K562 (cell line): ENCODE results near the gene CAMK2G. TPM values are rescaled to one million over a fixed set of nuclear protein-coding genes. Genes with fewer than 3 reads are reported as not detected.

Source experiments
- ATAC-seq: fragments of 200-7000 bp; cut with Tn5 transposase; 3 replicates; pipeline ENCODE4 v1.9.1; 2020; ENCODE audit warnings: moderate library complexity
- BruUV-seq: library from RNA; stranded (reverse); fragments of 400-500 nt; replicated peaks from 2 replicates; lab custom pipeline; 2021; lab: Mats Ljungman, UMichigan
- CTCF ChIA-PET: fragments of 300-600 bp; formaldehyde crosslinking; extraction: SDS; loops from one replicate; lab custom pipeline; 2021; ENCODE audit warnings: low intra/inter-chr PET ratio; lab: Yijun Ruan, JAX
- POLR2A ChIA-PET: fragments of 300-600, 350-650 bp; sonication (Branson Sonifier 250); formaldehyde crosslinking; extraction: SDS; loops from one replicate; lab custom pipeline; 2021; ENCODE audit warnings: antibody characterized with exemption, inconsistent platforms; lab: Yijun Ruan, JAX
- DNase-seq, 4 experiments: peaks; one replicate each; pipeline versions ENCODE4 v3.0.0 to v3.0.0-alpha.2; 2011 to 2018; ENCODE audit warnings: low spot score in 3 of 4, mixed read lengths in 3 of 4; ENCODE audit errors: extremely low read depth in 1 of 4
- FAIRE-seq: peaks from 2 replicates; lab custom pipeline; 2011; peaks lifted over from hg19 to GRCh38; lab: Jason Lieb, UNC
- H2AFZ ChIP-seq: 2 replicates; pipeline ENCODE4 v1.6.0; 2011; ENCODE audit warnings: low read depth, low read length, control low read depth, inconsistent platforms
- H3K27ac ChIP-seq: fragments of 200-600 bp; 3 replicates; pipeline ENCODE4 v1.8.0; 2011; ENCODE audit warnings: low read depth, mild to moderate bottlenecking, control low read depth, inconsistent platforms, low read length, moderate library complexity, mixed read lengths; ENCODE audit errors: extremely low read depth
- H3K27me3 ChIP-seq, 2 experiments: fragments of 300-600 bp in 1 of 2; 2 replicates in 1 of 2; 3 replicates in 1 of 2; pipeline versions ENCODE4 v1.6.0 to v1.8.0; 2011; ENCODE audit warnings: inconsistent platforms in 2 of 2, low read length in 2 of 2, mild to moderate bottlenecking in 1 of 2, mixed read lengths in 1 of 2, moderate library complexity in 1 of 2; ENCODE audit not compliant: control insufficient read depth in 2 of 2, insufficient read depth in 2 of 2
- H3K36me3 ChIP-seq: fragments of 300-600 bp; 3 replicates; pipeline ENCODE4 v1.8.0; 2011; ENCODE audit warnings: mild to moderate bottlenecking, low read length, inconsistent platforms; ENCODE audit not compliant: control insufficient read depth, insufficient read depth
- H3K4me1 ChIP-seq, 2 experiments: fragments of 200-600 bp in 1 of 2; replicated peaks in 1 of 2; 2 replicates in 1 of 2; 3 replicates in 1 of 2; pipeline versions ENCODE4 v1.5.1 to v1.8.0; 2011; ENCODE audit warnings: inconsistent platforms in 2 of 2, low read length in 2 of 2, mild to moderate bottlenecking in 1 of 2, mixed read lengths in 1 of 2, moderate library complexity in 1 of 2; ENCODE audit not compliant: control insufficient read depth in 2 of 2, insufficient read depth in 2 of 2
- H3K4me2 ChIP-seq: 2 replicates; pipeline ENCODE4 v1.6.1; 2011; ENCODE audit warnings: low read length, control low read depth, inconsistent platforms, mixed read lengths; ENCODE audit not compliant: insufficient read depth
- H3K4me3 ChIP-seq: fragments of 200-600 bp; sonication (generic), shearing (Covaris generic); 2 replicates; pipeline ENCODE4 v1.5.1; 2016; ENCODE audit warnings: control low read depth, inconsistent platforms
- H3K79me2 ChIP-seq: fragments of 200-600 bp; 3 replicates; pipeline ENCODE4 v1.8.0; 2011; ENCODE audit warnings: low read length, inconsistent platforms; ENCODE audit not compliant: control insufficient read depth, insufficient read depth
- H3K9ac ChIP-seq, 2 experiments: 2 replicates each; pipeline versions ENCODE4 v1.6.0 to v1.6.1; 2011; ENCODE audit warnings: low read depth in 2 of 2, low read length in 2 of 2, control low read depth in 1 of 2, inconsistent platforms in 1 of 2, mild to moderate bottlenecking in 1 of 2, mixed read lengths in 1 of 2; ENCODE audit not compliant: insufficient read depth in 1 of 2
- H3K9me1 ChIP-seq: one replicate; pipeline ENCODE4 v1.6.0; 2011; ENCODE audit warnings: inconsistent platforms, mild to moderate bottlenecking, low read length, moderate library complexity; ENCODE audit not compliant: control insufficient read depth, insufficient read depth
- H3K9me3 ChIP-seq: replicated peaks from 2 replicates; pipeline ENCODE4 v1.5.1; 2011; ENCODE audit warnings: low read depth, low read length, inconsistent platforms; ENCODE audit not compliant: control insufficient read depth, insufficient read depth
- H4K20me1 ChIP-seq: replicated peaks from 2 replicates; pipeline ENCODE4 v1.6.1; 2011; ENCODE audit warnings: low read length, inconsistent platforms, mixed read lengths; ENCODE audit not compliant: control insufficient read depth, insufficient read depth
- ELF1 ChIP-seq: fragments of 200-800 bp; sonication (Bioruptor generic); IDR thresholded peaks from 2 replicates; pipeline ENCODE4 v1.6.1; 2016; ENCODE audit warnings: missing genetic modification characterization, missing compliant biosample characterization
- GATAD2B ChIP-seq: fragments of 450-650 bp; IDR thresholded peaks from 2 replicates; pipeline ENCODE4 v1.6.1; 2017; ENCODE audit warnings: mild to moderate bottlenecking, borderline replicate concordance
- GTF2E2 ChIP-seq: fragments of 200-800 bp; sonication (Bioruptor generic); IDR thresholded peaks from 2 replicates; pipeline ENCODE4 v1.6.1; 2016; ENCODE audit warnings: missing genetic modification characterization, missing compliant biosample characterization
- KHSRP ChIP-seq: fragments of 450-650 bp; IDR thresholded peaks from 2 replicates; pipeline ENCODE4 v1.6.1; 2017
- WGBS: fragments of 100-300 bp; shearing (Covaris generic); methylation state at CpG from one replicate; pipeline ENCODE4 v1.1.6; 2016; ENCODE audit warnings: low coverage, mixed read lengths; ENCODE audit not compliant: insufficient coverage; ENCODE audit errors: missing lambda C conversion rate; 5-methylcytosine and 5-hydroxymethylcytosine counted together
- in situ Hi-C: fragments of 300-500 bp; cut with MboI; formaldehyde crosslinking; loops from 4 replicates; pipeline ENCODE4 v1.15.0; 2018; ENCODE audit warnings: inconsistent platforms, mixed read lengths
- intact Hi-C: fragments of 100-400 bp; cut with micrococcal nuclease; formaldehyde crosslinking; loops from 2 replicates; pipeline ENCODE4 v1.14.2; 2022
- polyA plus RNA-seq, 8 experiments: library from polyadenylated mRNA; depleted of rRNA in 4 of 8; stranded (reverse) in 5 of 8; unstranded in 3 of 8; fragments of >200 nt; fragmentation: Nextera tagmentation in 2 of 8; fragmentation: Illumina TruSeq in 1 of 8; extraction: Ambion mirVana in 2 of 8; extraction: Trizol in 1 of 8; gene quantifications; 2 replicates each; pipeline versions ENCODE4 v1.2.1 to v1.2.3, GENCODE V29; 2011 to 2014; ENCODE audit warnings: inconsistent platforms in 1 of 8, missing spikeins in 1 of 8
- total RNA-seq, 7 experiments: library from RNA; depleted of rRNA in 6 of 7; stranded (reverse); fragments of >200 nt in 6 of 7; fragmentation: Illumina TruSeq in 2 of 7; extraction: Trizol in 2 of 7; gene quantifications; 2 replicates each; pipeline versions ENCODE4 v1.2.1 to v1.2.3, GENCODE V29; 2011 to 2021; ENCODE audit warnings: low replicate concordance in 1 of 7
- TF ChIP-seq, protein P1 (sequence below), 3 experiments: fragments of 200-800 bp in 1 of 3; sonication (Bioruptor generic) in 1 of 3; sonication (generic) in 1 of 3; formaldehyde crosslinking in 1 of 3; IDR thresholded peaks; 2 replicates each; pipeline versions ENCODE4 v1.6.1 to v1.8.0; 2016 to 2022; ENCODE audit warnings: mild to moderate bottlenecking in 2 of 3, missing compliant biosample characterization in 2 of 3, missing genetic modification characterization in 2 of 3, missing genetic modification reagents in 1 of 3
- TF ChIP-seq, protein P2 (sequence below): fragments of 200-800 bp; sonication (Bioruptor generic); IDR thresholded peaks from 2 replicates; pipeline ENCODE4 v1.6.1; 2017; ENCODE audit warnings: missing genetic modification characterization, missing compliant biosample characterization

The CAMK2G gene
- total and polyA plus RNA-seq, 9 of the 15 experiments (the other 6 are each of a cell fraction or from before 2014, with no cell fraction given), result 9.0 to 37.9 (median 32.6) TPM

DNA sequence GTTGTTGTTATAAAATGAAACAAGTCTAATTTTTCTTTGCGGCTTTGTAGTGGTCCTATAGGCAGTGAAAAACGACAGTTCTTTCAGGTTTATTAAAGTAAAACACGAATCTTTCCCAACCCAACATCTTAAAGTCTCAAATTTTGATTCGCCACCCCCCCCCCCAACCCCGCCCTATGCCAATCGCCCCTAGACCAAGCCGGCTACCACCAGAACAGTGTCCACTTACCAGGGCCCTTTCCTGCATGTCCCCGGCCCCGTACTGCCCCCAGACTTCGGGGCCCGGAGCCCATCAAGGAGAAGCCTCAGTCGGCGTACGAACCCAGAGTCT lies 92.8 kb downstream of the CAMK2G start:
- intact Hi-C loops, result loop anchor here (10.0 kb wide), 1 partner anchor 323 kb away; no protein-coding TSS in a partner anchor
- Histone ChIP-seq H3K36me3 (peaks cover 44% of the 10 kb centered on the region), H3K4me2 (peak overlapping the region; percentile 96), H3K9me3 (no peaks in the 10 kb centered on the region), H3K4me3 (peak overlapping the region; percentile 81), H3K4me1 (peaks cover 14 to 30% of the 10 kb centered on the region in 2 experiments), H4K20me1 (no peaks in the 10 kb centered on the region; the same call in 1 of the 2 replicates), H3K27me3 (no peaks in the 10 kb centered on the region), H3K9ac (peak overlapping the region; percentile 95 to 96), H3K9me1 (no peaks in the 10 kb centered on the region), H3K27ac (peak overlapping the region; percentile 92), H3K79me2 (peaks cover 88% of the 10 kb centered on the region), H2AFZ (peak overlapping the region; percentile 94)
- no TSS peak for BruUV-seq
- POLR2A ChIA-PET, result interaction anchor here (0.6 to 6.2 kb wide), 18 partner anchors 10 to 340 kb away, joined by 3 to 113 read pairs (median 4); a partner anchor contains a TSS
- CTCF ChIA-PET, result no interaction called here
- in situ Hi-C loops, result no loop called here
- WGBS, result 1% methylated on average over 14 of the region's 14 CpGs
- DNase-seq (no peak), ATAC-seq (peak; percentile 24), FAIRE-seq (no peak)
- TF ChIP-seq GATAD2B, result 0 out of 2 replicates have a peak, but pooled peaks have one; percentile 15
- TF ChIP-seq KHSRP, result no peak
- TF ChIP-seq ELF1, result 0 out of 2 replicates have a peak, but pooled peaks have one; percentile 15
- no peak for TF ChIP-seq GTF2E2 (tag)
- TF ChIP-seq, protein P1, sequence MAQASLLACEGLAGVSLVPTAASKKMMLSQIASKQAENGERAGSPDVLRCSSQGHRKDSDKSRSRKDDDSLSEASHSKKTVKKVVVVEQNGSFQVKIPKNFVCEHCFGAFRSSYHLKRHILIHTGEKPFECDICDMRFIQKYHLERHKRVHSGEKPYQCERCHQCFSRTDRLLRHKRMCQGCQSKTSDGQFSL (CRISPR knock-in tag; IDR thresholded peaks at IDR 0.05), result peak; percentile 0; the same call in 1 of the 2 replicates
- TF ChIP-seq, protein P1 (tag; IDR thresholded peaks at IDR 0.05), result 0 out of 4 replicates have a peak, but pooled peaks of 1 of the 2 experiments have one; percentile 53
- TF ChIP-seq, protein P2, sequence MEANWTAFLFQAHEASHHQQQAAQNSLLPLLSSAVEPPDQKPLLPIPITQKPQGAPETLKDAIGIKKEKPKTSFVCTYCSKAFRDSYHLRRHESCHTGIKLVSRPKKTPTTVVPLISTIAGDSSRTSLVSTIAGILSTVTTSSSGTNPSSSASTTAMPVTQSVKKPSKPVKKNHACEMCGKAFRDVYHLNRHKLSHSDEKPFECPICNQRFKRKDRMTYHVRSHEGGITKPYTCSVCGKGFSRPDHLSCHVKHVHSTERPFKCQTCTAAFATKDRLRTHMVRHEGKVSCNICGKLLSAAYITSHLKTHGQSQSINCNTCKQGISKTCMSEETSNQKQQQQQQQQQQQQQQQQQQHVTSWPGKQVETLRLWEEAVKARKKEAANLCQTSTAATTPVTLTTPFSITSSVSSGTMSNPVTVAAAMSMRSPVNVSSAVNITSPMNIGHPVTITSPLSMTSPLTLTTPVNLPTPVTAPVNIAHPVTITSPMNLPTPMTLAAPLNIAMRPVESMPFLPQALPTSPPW (CRISPR knock-in tag), result peak; percentile 24; the same call in 1 of the 2 replicates
